Measurements from ENCODE around the gene EVA1C.

DNA sequence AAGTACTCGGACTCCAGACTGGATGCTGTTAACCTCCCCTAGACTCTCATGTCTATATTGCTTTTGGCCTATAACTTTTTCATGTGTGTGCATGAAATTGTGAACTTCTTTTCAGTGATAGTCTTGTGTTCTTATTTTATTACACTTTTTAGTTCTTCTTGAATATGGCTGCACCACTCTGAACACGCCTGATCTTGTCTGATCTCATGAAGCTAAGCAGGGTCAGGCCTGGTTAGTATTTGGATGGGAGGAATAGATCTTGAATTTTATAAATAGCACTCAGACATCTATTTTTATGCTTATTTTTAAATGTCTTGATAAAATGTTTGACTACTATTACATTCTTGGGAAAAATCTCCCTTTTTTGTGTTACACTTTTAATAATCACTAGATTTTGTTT is 150.4 kb downstream of the EVA1C start:
- TF ChIP-seq, protein P1, sequence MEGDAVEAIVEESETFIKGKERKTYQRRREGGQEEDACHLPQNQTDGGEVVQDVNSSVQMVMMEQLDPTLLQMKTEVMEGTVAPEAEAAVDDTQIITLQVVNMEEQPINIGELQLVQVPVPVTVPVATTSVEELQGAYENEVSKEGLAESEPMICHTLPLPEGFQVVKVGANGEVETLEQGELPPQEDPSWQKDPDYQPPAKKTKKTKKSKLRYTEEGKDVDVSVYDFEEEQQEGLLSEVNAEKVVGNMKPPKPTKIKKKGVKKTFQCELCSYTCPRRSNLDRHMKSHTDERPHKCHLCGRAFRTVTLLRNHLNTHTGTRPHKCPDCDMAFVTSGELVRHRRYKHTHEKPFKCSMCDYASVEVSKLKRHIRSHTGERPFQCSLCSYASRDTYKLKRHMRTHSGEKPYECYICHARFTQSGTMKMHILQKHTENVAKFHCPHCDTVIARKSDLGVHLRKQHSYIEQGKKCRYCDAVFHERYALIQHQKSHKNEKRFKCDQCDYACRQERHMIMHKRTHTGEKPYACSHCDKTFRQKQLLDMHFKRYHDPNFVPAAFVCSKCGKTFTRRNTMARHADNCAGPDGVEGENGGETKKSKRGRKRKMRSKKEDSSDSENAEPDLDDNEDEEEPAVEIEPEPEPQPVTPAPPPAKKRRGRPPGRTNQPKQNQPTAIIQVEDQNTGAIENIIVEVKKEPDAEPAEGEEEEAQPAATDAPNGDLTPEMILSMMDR (IDR thresholded peaks at IDR 0.05), result no peak
- no peak for TF ChIP-seq POLR2A (IDR thresholded peaks at IDR 0.05)
